ENCODE data around the gene KANSL1L. TPM values are rescaled to one million over a fixed set of nuclear protein-coding genes. Genes with fewer than 3 reads are reported as not detected.

KANSL1L gene
- total and polyA plus RNA-seq, 12 donors: 4.0 to 27.3 (median 18.9) TPM

- H3K27ac ChIP-seq: no peak overlapping the region
- DNase-seq (no peak), ATAC-seq (no peak)
- no peak overlapping the region for H3K4me3 ChIP-seq
- intact Hi-C loops (cut with DNase I): no loop called here
- peaks cover 0 to 60% (median 6%) of the 10 kb centered on the region in 9 donors for H3K36me3 ChIP-seq
- no peak for TF ChIP-seq CTCF (IDR thresholded peaks at IDR 0.05)
- WGBS, 2 donors: 95 to 97% methylated on average over 3 of the region's 3 CpGs
- no peaks in the 10 kb centered on the region for H3K4me1 ChIP-seq
- H3K9me3 ChIP-seq: peaks cover 0 to 65% (median 34%) of the 10 kb centered on the region in 11 donors
- no peaks in the 10 kb centered on the region for H3K27me3 ChIP-seq
Observed at GRCh38 chr2:210113614-210114235, 57.5 kb downstream of the KANSL1L start.

DNA sequence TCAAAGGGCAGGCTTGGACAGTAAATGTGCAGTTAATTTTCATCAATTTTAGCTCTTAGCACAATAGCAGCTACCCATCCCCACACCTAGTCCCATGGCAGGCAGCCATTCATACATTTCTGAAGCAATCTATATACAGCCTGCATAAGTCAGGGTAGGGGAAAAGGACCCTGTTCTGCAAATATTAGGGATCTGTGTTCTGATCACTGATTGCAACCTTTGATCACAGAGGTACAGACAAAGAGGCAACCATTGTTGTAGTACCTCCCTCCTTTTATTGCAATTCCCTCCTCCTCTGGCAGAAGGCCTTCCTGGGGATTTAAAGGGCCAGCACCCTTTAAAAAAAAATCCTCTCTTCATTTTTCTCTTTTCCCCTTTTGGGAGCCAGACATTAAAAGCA lies 58.3 kb downstream of the KANSL1L start:
- H3K27me3 ChIP-seq: no peaks in the 10 kb centered on the region
- no peak for DNase-seq
- no peak for TF ChIP-seq CTCF (IDR thresholded peaks at IDR 0.05)
- no peak overlapping the region for H3K4me3 ChIP-seq
- intact Hi-C loops (cut with DNase I): no loop called here
- no peak overlapping the region for H3K27ac ChIP-seq
- ATAC-seq: no peak
- peaks cover 0 to 56% (median 34%) of the 10 kb centered on the region in 11 donors for H3K9me3 ChIP-seq
- H3K4me1 ChIP-seq: peaks cover 0 to under 1% (median 0%) of the 10 kb centered on the region in 9 donors
- peaks cover 0 to 60% (median 6%) of the 10 kb centered on the region in 9 donors for H3K36me3 ChIP-seq

GRCh38 chr2:210099940-210100339 lies 71.3 kb downstream of the KANSL1L start:
- TF ChIP-seq CTCF (IDR thresholded peaks at IDR 0.05): no peak
- Histone ChIP-seq H3K4me3 (no peak overlapping the region), H3K9me3 (no peaks in the 10 kb centered on the region), H3K27me3 (no peaks in the 10 kb centered on the region), H3K27ac (no peak overlapping the region), H3K4me1 (no peaks in the 10 kb centered on the region), H3K36me3 (peaks cover 0 to 36% (median 4%) of the 10 kb centered on the region in 9 donors)
- intact Hi-C loops (cut with DNase I): no loop called here
- DNase-seq: no peak
- 90 to 92% methylated on average over 6 of the region's 6 CpGs for WGBS, 2 donors
- no peak for ATAC-seq

DNA sequence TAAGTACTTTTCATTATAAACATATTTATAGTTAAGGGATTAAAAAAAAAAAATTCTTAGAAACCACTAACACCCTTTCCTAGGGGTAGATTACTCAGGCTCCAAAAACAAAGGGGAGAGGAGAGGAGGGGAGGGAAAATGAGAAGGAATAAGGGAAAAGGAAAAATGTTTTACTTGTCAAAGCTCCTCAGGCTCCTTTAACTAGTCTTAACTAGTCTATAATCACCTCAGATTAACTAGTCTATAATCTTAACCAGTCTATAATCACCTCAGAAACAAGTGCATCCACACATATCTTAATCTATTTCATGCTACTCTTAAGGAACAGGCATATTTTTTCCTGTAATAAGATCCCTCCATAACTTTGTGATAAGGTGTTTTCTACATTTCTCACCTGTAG lies 76.4 kb downstream of the KANSL1L start:
- Histone ChIP-seq H3K27ac (no peak overlapping the region), H3K4me1 (no peaks in the 10 kb centered on the region), H3K4me3 (no peak overlapping the region), H3K9me3 (no peaks in the 10 kb centered on the region), H3K36me3 (peaks cover 0 to 14% (median 0%) of the 10 kb centered on the region in 9 donors), H3K27me3 (no peaks in the 10 kb centered on the region)
- ATAC-seq: no peak
- DNase-seq: no peak
- intact Hi-C loops (cut with DNase I): no loop called here
- TF ChIP-seq CTCF (IDR thresholded peaks at IDR 0.05): no peak
